GM12878 (cell line): ENCODE data around the gene GPSM1. TPM values are rescaled to one million over a fixed set of nuclear protein-coding genes. Genes with fewer than 3 reads are reported as not detected.

ENCODE experiments used
- ATAC-seq: fragments of 200-7000 bp; cut with Tn5 transposase; 3 replicates; pipeline ENCODE4 v1.9.1; 2020; ENCODE audit warnings: mild to moderate bottlenecking, moderate library complexity
- BruUV-seq: library from RNA; stranded (reverse); fragments of 400-500 nt; replicated peaks from 2 replicates; lab custom pipeline; 2021; lab: Mats Ljungman, UMichigan
- CTCF ChIA-PET: fragments of 300-600 bp; sonication (Branson Sonifier 250); formaldehyde crosslinking; extraction: SDS; loops from one replicate; lab custom pipeline; 2021; ENCODE audit warnings: inconsistent platforms; lab: Yijun Ruan, JAX
- POLR2A ChIA-PET: fragments of 350-600 bp; formaldehyde crosslinking; extraction: SDS; loops from one replicate; lab custom pipeline; 2021; ENCODE audit warnings: inconsistent platforms; lab: Charles Lee
- RAD21 ChIA-PET: fragments of 300-600 bp; sonication (Branson Sonifier 250); formaldehyde crosslinking; loops from one replicate; lab custom pipeline; 2023; ENCODE audit warnings: antibody characterized with exemption; ENCODE audit not compliant: unreplicated experiment; lab: Charles Lee
- SMC1A ChIA-PET: fragments of 300-600 bp; sonication (Branson Sonifier 250); formaldehyde crosslinking; loops from one replicate; lab custom pipeline; 2023; ENCODE audit not compliant: unreplicated experiment, uncharacterized antibody; lab: Charles Lee
- DNase-seq: peaks from one replicate; pipeline ENCODE4 v3.0.0-alpha.2; 2011; ENCODE audit warnings: low read depth, low spot score
- FAIRE-seq: peaks from 3 replicates; lab custom pipeline; 2011; peaks lifted over from hg19 to GRCh38; lab: Jason Lieb, UNC
- H2AFZ ChIP-seq: 2 replicates; pipeline ENCODE4 v1.6.0; 2011; ENCODE audit warnings: low read depth, low read length, control low read depth; ENCODE audit not compliant: control insufficient read depth
- H3K27ac ChIP-seq: 2 replicates; pipeline ENCODE4 v1.5.1; 2011; ENCODE audit warnings: control low read depth; ENCODE audit not compliant: control insufficient read depth, insufficient read depth
- H3K27me3 ChIP-seq, 2 experiments: replicated peaks in 1 of 2; 2 replicates each; pipeline versions ENCODE4 v1.6.0 to v1.6.1; 2011; ENCODE audit warnings: low read length in 1 of 2; ENCODE audit not compliant: control insufficient read depth in 2 of 2, insufficient read depth in 2 of 2
- H3K36me3 ChIP-seq, 2 experiments: 2 replicates each; pipeline ENCODE4 v1.5.1; 2011; ENCODE audit warnings: low read length in 1 of 2; ENCODE audit not compliant: control insufficient read depth in 2 of 2, insufficient read depth in 2 of 2
- H3K4me1 ChIP-seq: 2 replicates; pipeline ENCODE4 v1.6.1; 2011; ENCODE audit warnings: mild to moderate bottlenecking, low read length, moderate library complexity, mixed read lengths; ENCODE audit not compliant: control insufficient read depth, insufficient read depth
- H3K4me2 ChIP-seq: 2 replicates; pipeline ENCODE4 v1.6.0; 2011; ENCODE audit warnings: control low read depth; ENCODE audit not compliant: control insufficient read depth, insufficient read depth
- H3K4me3 ChIP-seq: fragments of 200-600 bp; sonication (generic); 2 replicates; pipeline ENCODE4 v1.5.1; 2016
- H3K79me2 ChIP-seq: 2 replicates; pipeline ENCODE4 v1.6.0; 2011; ENCODE audit warnings: low read length; ENCODE audit not compliant: control insufficient read depth, insufficient read depth
- H3K9ac ChIP-seq: 2 replicates; pipeline ENCODE4 v1.8.0; 2011; ENCODE audit warnings: low read length, control low read depth, mixed read lengths; ENCODE audit not compliant: control insufficient read depth, insufficient read depth
- H3K9me3 ChIP-seq: replicated peaks from 3 replicates; pipeline ENCODE4 v1.5.1; 2011; ENCODE audit warnings: mild to moderate bottlenecking, low read length; ENCODE audit not compliant: control insufficient read depth, insufficient read depth
- H4K20me1 ChIP-seq: 2 replicates; pipeline ENCODE4 v1.6.0; 2011; ENCODE audit not compliant: control insufficient read depth, insufficient read depth
- KLF5 ChIP-seq: fragments of 450-650 bp; IDR thresholded peaks from 2 replicates; pipeline ENCODE4 v1.6.1; 2014; ENCODE audit warnings: mild to moderate bottlenecking; ENCODE audit not compliant: partially characterized antibody
- NFXL1 ChIP-seq: fragments of 450-650 bp; IDR thresholded peaks from 2 replicates; pipeline ENCODE4 v1.6.1; 2017; ENCODE audit warnings: antibody characterized with exemption, mild to moderate bottlenecking, borderline replicate concordance
- SRF ChIP-seq, 2 experiments: IDR thresholded peaks; 2 replicates each; pipeline ENCODE4 v1.6.1; 2011; ENCODE audit warnings: low read depth in 2 of 2, low read length in 2 of 2, mild to moderate bottlenecking in 1 of 2, moderate library complexity in 1 of 2
- WGBS: methylation state at CpG from one replicate; pipeline ENCODE4 v1.1.6; 2016; ENCODE audit warnings: low lambda C conversion rate; ENCODE audit not compliant: insufficient replicate concordance, insufficient coverage; ENCODE audit errors: missing lambda C conversion rate; 5-methylcytosine and 5-hydroxymethylcytosine counted together
- in situ Hi-C: fragments of 300-500 bp; cut with MboI; formaldehyde crosslinking; loops from 9 replicates; pipeline ENCODE4 v1.14.3; 2018; ENCODE audit warnings: mixed read lengths
- intact Hi-C: fragments of 100-400 bp; cut with micrococcal nuclease; formaldehyde crosslinking; loops from one replicate; pipeline ENCODE4 v1.14.2; 2022; ENCODE audit not compliant: unreplicated experiment
- polyA plus RNA-seq, 11 experiments: library from polyadenylated mRNA; depleted of rRNA in 4 of 11; unstranded in 6 of 11; stranded (reverse) in 5 of 11; fragments of >200 nt; fragmentation: Nextera tagmentation in 4 of 11; fragmentation: Illumina TruSeq in 1 of 11; extraction: Ambion mirVana in 4 of 11; extraction: Trizol in 1 of 11; gene quantifications; 1 replicate in 1 of 11; 2 replicates in 10 of 11; pipeline versions ENCODE4 v1.2.1 to v1.2.3, GENCODE V29; 2011 to 2016; ENCODE audit warnings: inconsistent platforms in 2 of 11, missing spikeins in 2 of 11, low read depth in 1 of 11
- total RNA-seq, 4 experiments: library from RNA; depleted of rRNA in 3 of 4; stranded (reverse); fragments of >200 nt in 3 of 4; fragmentation: Illumina TruSeq in 1 of 4; extraction: Trizol in 1 of 4; gene quantifications; 2 replicates each; pipeline versions ENCODE4 v1.2.1 to v1.2.3, GENCODE V29; 2013 to 2021

GPSM1 gene
- total and polyA plus RNA-seq, 10 of the 15 experiments (the other 5 are each of a cell fraction or from before 2014, with no cell fraction given), result 0.04 to 0.10 (median 0.10) TPM; not detected in 7

GRCh38 chr9:136380381-136380780 lies 53.0 kb downstream of the GPSM1 start:
- CTCF ChIA-PET, result no interaction called here
- intact Hi-C loops (no loop called here), in situ Hi-C loops (no loop called here)
- POLR2A ChIA-PET, result no interaction called here
- Histone ChIP-seq H4K20me1 (no peaks in the 10 kb centered on the region), H2AFZ (no peak overlapping the region), H3K36me3 (peaks cover 3 to 34% of the 10 kb centered on the region in 2 experiments; a peak in 3 of 4 replicates), H3K27me3 (no peaks in the 10 kb centered on the region), H3K4me1 (no peaks in the 10 kb centered on the region), H3K4me3 (no peak overlapping the region), H3K9ac (no peak overlapping the region), H3K79me2 (no peaks in the 10 kb centered on the region), H3K9me3 (no peaks in the 10 kb centered on the region), H3K4me2 (no peak overlapping the region), H3K27ac (no peak overlapping the region)
- RAD21 ChIA-PET, result no interaction called here
- TF ChIP-seq SRF (IDR thresholded peaks at IDR 0.05; ENCODE audit: low read depth in 2 of 2, low read length in 2 of 2), result no peak
- SMC1A ChIA-PET, result no interaction called here
- no peak for ATAC-seq
- no TSS peak for BruUV-seq
- DNase-seq, result no peak
- WGBS, result 95% methylated on average over 16 of the region's 17 CpGs
- no peak for FAIRE-seq

DNA sequence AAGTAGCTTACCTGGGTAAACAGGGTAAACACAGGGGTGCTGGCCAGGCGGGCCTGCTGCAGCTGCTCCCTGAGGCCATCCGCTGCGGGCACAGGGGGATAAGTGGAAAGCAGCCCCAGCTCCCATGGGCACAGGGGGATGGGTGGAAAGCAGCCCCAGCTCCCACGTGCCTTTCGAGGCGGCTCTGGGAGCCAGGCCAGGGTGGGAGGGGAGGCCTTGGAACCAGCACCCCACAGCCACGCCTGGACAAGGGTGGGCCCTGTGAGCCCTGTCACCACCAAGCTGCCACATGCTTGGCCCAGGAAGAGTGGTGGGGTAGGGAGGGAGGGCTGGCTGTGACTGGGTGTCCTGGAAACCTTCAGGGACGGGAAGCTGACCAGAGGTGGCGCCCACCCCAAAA lies 54.0 kb downstream of the GPSM1 start:
- TF ChIP-seq NFXL1 (no peak), KLF5 (no peak)
- no peaks in the 10 kb centered on the region for H3K9me3 ChIP-seq
- no peaks in the 10 kb centered on the region for H3K27me3 ChIP-seq
- DNase-seq (no peak), ATAC-seq (no peak), FAIRE-seq (no peak)
- ChIA-PET POLR2A (no interaction called here), CTCF (no interaction called here), SMC1A (no interaction called here), RAD21 (no interaction called here)
- peaks cover 3 to 34% of the 10 kb centered on the region in 2 experiments; a peak in 3 of 4 replicates for H3K36me3 ChIP-seq
- 87% methylated on average over 9 of the region's 9 CpGs for WGBS
- no peaks in the 10 kb centered on the region for H3K4me1 ChIP-seq
- H3K4me2 ChIP-seq, result no peak overlapping the region
- H3K27ac ChIP-seq, result no peak overlapping the region
- H3K79me2 ChIP-seq, result no peaks in the 10 kb centered on the region
- BruUV-seq, result no TSS peak
- no peak overlapping the region for H2AFZ ChIP-seq
- no peak overlapping the region for H3K9ac ChIP-seq
- no peak overlapping the region for H3K4me3 ChIP-seq
- in situ Hi-C loops, result no loop called here
- no peaks in the 10 kb centered on the region for H4K20me1 ChIP-seq
- intact Hi-C loops, result no loop called here
